ENCODE data around the gene CSRP1.
"Not testable (repeated sequence)": the region's sequence is repeated elsewhere in the genome, so short reads cannot be mapped to it uniquely, and the experiment has no call there.

Gene CSRP1

DNA sequence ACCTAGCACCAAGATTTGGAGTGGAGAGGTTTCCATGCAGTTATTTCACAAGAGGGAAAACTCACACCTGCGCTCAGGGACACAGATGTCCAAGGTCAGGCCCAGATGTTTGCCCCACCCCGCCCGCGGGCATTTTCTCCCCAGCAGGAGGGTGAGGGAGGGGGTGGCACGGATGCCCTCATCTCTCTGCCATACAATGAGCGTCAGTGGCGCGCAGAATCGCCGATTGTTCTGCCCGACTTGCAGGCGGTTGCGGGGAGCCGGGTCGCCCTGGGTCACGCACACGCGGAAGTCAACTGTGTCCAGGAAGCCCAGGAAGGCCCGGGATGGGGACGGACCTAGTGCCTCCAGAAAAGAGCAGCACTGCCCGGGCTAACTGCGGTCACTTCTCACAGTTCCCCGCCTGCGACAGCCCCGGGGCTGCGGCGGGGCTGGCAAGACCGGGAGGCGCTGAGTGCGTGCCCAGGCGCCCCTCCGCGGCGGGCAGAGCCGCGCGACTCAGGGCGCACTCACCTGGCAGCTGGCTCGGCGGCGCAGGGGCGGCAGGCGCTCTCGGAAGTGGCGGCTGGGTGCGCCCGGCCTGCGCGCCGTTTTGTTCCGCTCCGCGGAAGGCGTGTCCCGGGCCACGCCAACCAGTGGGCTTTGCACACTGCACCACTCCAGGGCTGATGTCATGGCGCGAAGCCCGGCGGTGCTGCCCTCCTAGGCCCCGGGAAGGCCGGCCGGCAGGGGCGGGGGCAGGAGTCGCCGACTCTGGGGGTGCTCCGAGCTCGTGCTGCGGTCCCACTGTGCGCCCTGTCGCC, at the start of gene CSRP1:
TSS of gene CSRP1 (minus strand) at position 567 of the 803 bp plus-strand sequence. CDS start 10,820 bp downstream, outside the sequence.
- DNase-seq (ENCODE audit: low read depth) = peak; percentile 73

- no peak for DNase-seq (ENCODE audit: low read depth)
Observed at GRCh38 chr1:201555593-201555945, 48.6 kb upstream of the CSRP1 start.

DNA sequence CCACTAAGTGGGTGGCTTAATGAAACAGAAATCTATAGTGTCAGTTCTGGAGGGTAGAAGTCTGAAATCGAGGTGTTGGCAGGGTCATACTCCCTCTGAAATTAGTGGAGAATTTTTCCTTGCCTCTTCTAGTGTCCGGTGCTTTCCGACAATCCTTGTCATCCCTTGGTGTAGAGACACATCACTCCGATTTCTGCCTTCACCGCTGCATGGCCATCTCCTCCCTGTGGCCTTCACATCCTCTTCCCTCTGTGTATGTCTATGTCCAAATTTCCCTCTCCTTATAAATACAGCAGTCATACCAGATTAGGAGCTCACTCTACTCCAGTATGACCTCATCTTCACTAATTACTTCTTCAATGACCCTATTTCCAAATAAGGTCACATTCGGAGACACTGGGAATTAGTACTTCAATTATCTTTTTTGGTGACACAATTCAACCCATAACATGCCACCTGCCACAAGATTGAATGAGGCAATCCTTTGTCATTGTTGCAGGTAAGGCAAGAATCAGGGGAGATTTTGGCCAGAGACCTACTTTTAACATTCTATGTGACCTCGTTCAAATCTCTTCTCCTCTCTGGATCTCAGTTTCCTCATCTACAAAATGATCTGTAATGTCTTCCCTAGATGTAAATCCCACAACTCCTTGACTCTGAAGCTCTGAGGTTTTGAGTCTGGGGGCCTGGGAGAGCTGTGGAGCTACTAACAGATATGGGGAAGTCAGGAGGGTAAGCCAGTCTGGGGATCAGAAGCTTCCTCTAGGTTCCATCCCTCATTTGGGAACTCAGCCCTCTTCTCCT, 48.1 kb upstream of the CSRP1 start:
- DNase-seq (ENCODE audit: low read depth) = no peak

GRCh38 chr1:201554190-201554600, 47.3 kb upstream of the CSRP1 start:
- DNase-seq (ENCODE audit: low read depth) = no peak

GRCh38 chr1:201553496-201554189, 46.7 kb upstream of the CSRP1 start:
- DNase-seq (ENCODE audit: low read depth) = no peak

GRCh38 chr1:201552941-201553351, 46.0 kb upstream of the CSRP1 start:
- no peak for DNase-seq (ENCODE audit: low read depth)

GRCh38 chr1:201551877-201552731, 45.2 kb upstream of the CSRP1 start:
- DNase-seq (ENCODE audit: low read depth) = no peak

GRCh38 chr1:201551096-201551495, 44.2 kb upstream of the CSRP1 start:
- no peak for DNase-seq (ENCODE audit: low read depth)

- not testable (repeated sequence) for DNase-seq (ENCODE audit: low read depth)
Observed at GRCh38 chr1:201549522-201549921, 42.6 kb upstream of the CSRP1 start.

- DNase-seq (ENCODE audit: low read depth) = no peak
Observed at GRCh38 chr1:201545851-201546492, 39.0 kb upstream of the CSRP1 start.

DNA sequence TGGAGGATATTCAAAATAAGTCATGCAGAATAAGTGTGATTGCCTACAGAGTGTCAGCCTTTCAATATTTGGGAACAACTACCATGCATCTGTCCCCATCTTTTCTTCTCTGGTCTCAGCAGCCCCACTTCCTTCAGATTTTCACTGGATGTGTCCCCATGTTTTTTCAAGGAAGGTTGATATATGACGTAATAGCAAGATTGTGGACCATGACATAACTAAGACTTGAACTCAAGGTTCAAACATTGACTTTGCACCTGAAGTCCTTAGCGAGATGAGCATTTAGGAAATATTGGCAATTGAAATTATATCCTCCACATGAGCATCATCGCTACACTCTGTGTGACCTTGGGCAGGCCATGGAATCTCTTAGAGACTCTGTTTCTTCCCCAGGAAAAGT, 37.8 kb upstream of the CSRP1 start:
- DNase-seq (ENCODE audit: low read depth) = no peak

DNA sequence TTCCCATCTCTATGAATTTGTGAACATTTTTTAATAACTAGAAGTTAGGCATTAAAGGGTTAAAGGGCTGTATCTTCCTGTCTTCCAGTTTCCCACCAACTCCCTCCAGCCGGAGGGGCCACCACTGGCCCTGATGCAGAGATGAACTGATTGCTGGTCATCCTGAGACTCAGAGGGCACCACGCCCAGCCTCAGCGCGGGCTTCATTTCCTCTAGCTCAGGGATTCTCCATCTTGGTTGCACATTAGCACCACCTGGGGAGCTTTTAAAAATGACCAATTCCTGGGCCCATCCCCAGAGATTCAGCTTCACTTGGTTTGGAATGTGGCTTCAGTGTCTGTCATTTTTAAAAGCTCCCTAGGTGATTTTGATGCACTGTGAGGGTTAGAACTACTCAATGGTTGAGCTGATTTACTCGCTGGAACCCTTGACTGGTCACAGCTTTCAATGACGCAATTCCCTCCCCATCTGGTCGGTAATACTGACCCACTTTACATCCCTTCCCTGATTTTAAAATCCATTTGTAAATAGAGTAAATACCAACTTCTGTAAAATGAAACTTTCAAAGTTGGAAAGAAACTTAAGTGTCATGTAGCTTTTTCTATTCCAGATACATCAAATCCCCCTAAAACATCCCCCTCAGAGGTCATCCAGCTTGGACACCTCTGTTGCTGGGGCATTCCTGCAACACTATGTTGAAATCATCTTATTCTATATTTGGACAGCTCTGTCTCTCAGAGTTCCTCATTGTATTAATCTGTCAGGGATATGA, 37.1 kb upstream of the CSRP1 start:
- no peak for DNase-seq (ENCODE audit: low read depth)

- DNase-seq (ENCODE audit: low read depth) = no peak
Observed at GRCh38 chr1:201542309-201543035, 35.5 kb upstream of the CSRP1 start.

DNA sequence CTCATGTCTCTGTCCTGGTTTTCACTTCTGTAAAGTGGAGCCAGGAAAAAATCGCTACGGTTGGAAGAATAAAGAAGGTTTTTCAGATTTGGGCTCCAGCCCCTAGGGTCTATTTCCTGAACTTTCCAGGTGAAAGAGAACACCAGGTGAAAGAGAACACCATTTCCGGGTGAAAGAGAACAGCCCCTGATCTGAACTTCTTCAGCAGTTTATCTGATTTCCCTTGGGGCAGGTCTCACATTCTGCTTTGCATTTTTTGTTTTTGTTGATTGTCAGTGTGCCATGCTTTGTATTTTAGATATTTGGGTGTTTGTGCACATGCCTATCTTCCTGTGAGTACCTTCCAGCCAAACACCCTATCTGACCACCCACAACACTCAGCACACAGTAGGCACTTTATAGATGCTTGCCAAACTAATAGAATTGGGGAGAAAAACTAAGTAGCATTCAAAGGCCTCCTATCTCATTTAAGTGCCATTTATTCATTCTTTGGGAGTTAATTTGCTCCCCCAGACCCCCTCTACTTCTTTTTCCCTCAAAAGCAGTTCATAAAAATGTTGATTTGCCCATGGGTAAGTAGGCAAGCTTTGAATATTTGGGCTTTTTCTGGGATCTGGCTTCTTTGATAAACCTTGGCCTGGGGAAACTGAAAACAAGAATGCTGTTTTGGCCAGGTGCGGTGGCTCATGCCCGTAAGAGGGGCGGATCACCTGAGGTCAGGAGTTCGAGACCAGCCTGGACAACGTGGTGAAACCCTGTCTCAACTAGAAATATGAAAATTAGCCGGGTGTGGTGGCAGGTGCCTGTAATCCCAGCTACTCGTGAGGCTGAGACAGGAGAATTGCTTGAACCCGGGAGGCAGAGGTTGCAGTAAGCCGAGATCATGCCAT, 34.2 kb upstream of the CSRP1 start:
- DNase-seq (ENCODE audit: low read depth) = no peak

DNA sequence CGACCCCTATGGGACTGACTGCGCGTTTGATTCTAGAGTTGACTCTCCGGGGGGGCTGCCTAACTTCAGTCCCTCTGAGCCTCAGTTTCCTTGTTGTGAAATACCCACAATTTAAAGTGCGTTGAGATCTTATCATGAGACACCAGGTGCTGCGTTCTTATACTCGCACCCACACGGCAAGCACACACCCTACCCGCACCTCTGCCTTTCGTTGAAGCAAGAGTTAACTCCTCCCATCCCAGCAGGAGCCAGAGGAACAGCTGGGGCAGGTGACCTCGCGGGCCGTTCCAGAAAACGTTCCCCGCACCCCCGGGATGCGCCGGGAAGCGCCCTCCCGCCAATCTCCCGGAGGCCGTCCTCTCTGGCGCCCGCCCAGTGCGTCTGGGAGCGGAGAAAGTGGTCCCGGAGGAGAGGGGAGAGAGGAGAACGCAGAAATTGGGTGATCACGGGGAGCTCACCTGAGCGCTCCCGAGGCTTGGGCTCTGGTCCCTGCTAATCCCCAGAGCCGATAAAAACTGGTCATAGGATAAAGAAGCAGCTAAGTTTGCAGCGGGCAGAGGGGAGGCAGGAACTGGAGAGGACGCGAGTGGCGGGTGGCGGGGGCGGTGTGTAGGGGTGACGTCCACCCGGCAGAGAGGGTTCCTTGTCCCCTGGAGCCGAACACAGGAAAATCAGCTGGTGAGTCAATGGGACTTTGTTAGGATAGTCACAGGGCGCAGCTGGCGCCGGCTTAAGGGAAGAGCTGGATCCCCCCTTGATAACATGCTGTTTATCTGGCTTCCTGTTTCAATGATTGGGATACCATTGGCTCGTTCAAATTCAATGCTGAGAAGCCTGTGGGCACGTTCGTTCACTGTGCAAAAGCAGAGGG, 32.9 kb upstream of the CSRP1 start:
- no peak for DNase-seq (ENCODE audit: low read depth)

DNA sequence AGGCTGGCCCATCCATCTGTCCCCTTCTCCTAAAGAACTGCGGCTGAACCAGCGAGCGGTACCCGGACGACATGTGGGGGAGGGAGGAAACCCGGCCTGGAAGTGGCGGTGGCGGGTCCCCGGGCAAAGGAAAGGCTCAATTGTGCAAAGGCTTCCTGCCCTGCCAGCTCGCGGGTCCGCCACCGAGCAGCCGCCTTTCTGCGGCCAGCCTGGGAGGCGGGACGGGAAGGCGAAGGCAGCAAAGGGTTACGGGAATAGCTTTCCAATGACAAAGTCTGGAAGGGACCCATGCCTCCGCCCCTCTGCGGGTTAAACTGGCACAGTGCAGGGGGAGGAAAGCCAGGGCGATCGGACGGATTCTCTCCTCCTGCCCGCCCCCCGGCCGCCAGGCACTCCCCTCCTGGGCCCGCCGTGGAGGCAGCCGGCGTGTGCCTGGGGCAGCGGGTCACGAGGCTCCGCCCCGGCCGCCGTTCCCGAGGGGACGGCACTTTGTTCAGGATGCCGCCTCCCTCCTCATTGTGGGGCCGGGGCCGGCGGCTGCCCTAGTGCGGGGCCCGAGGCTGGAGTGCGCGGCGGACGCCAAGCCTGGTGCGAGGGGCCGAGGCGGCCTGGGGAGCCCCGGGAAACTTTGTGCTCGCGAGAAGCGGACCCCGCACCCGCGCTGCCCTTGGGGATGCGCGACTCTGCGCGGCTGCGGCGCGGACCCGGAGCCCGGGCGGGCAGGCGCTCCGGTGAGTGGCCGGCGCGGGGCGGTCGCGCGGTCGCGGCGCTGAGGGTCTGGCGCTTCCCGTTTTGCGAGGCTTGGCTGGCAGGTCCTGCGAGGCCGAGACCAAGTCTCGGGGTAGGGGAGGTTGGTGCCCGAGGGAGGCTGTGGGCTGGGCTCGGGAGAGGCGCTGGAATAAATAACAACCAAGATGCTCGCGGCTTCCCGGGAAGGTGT, 32.0 kb upstream of the CSRP1 start, which contains the start of gene NAV1:
TSS of gene NAV1 (plus strand) at position 516 of the 940 bp plus-strand sequence. CDS start 83,758 bp downstream, outside the sequence.
- no peak for DNase-seq (ENCODE audit: low read depth)
